K562 (cell line): ENCODE data around the gene IFT22. TPM values are rescaled to one million over a fixed set of nuclear protein-coding genes. Genes with fewer than 3 reads are reported as not detected.

Source experiments
- CBX8 ChIP-seq: fragments of 200-600 bp; sonication (generic); IDR thresholded peaks from 2 replicates; pipeline ENCODE4 v1.6.1; 2012; ENCODE audit warnings: borderline replicate concordance, mixed run types, low read depth, mild to moderate bottlenecking, moderate library complexity, mixed read lengths, low read length, control low read depth, inconsistent platforms; ENCODE audit not compliant: poor library complexity, severe bottlenecking; ENCODE audit errors: extremely low read depth
- CREM ChIP-seq: IDR thresholded peaks from 2 replicates; pipeline ENCODE4 v1.6.1; 2014; ENCODE audit warnings: antibody characterized with exemption, low read depth
- CSDE1 ChIP-seq, 2 experiments: fragments of 450-650 bp; IDR thresholded peaks; 2 replicates each; pipeline ENCODE4 v1.6.1; 2016; ENCODE audit warnings: mild to moderate bottlenecking in 1 of 2
- EGR1 ChIP-seq: fragments of 450-650 bp; conservative IDR thresholded peaks from 2 replicates; pipeline ENCODE4 v1.6.1; 2017; ENCODE audit warnings: mild to moderate bottlenecking
- PHB ChIP-seq: fragments of 250-450 bp; sonication (Bioruptor Pico); IDR thresholded peaks from 2 replicates; pipeline ENCODE4 v1.5.0; 2021
- STAT5A ChIP-seq: IDR thresholded peaks from 2 replicates; pipeline ENCODE4 v1.6.1; 2012; ENCODE audit warnings: low read length, inconsistent platforms, borderline replicate concordance
- TBL1XR1 ChIP-seq, 2 experiments: IDR thresholded peaks; 2 replicates each; pipeline ENCODE4 v1.6.1; 2012; ENCODE audit warnings: improper control_type of control experiment in 2 of 2, low read length in 2 of 2, mild to moderate bottlenecking in 1 of 2
- ZEB2 ChIP-seq: fragments of 450-650 bp; IDR thresholded peaks from 2 replicates; pipeline ENCODE4 v1.6.1; 2016
- ZKSCAN8 ChIP-seq: fragments of 200-800 bp; sonication (Bioruptor generic); IDR thresholded peaks from 2 replicates; pipeline ENCODE4 v1.6.1; 2016; ENCODE audit warnings: missing genetic modification characterization, missing compliant biosample characterization
- ZNF175 ChIP-seq: fragments of 200-800 bp; sonication (Bioruptor generic); IDR thresholded peaks from 2 replicates; pipeline ENCODE4 v1.6.1; 2016; ENCODE audit warnings: low read depth, mild to moderate bottlenecking, missing genetic modification characterization, missing compliant biosample characterization
- ZNF212 ChIP-seq: fragments of 450-650 bp; formaldehyde crosslinking; IDR thresholded peaks from 2 replicates; pipeline ENCODE4 v1.4.0; 2020; ENCODE audit warnings: mild to moderate bottlenecking
- ZNF347 ChIP-seq: fragments of 450-650 bp; formaldehyde crosslinking; IDR thresholded peaks from 2 replicates; pipeline ENCODE4 v1.4.0; 2020; ENCODE audit warnings: low read depth, mild to moderate bottlenecking, moderate library complexity
- ZNF384 ChIP-seq: IDR thresholded peaks from 2 replicates; pipeline ENCODE4 v1.6.1; 2012; ENCODE audit warnings: low read depth, low read length, improper control_type of control experiment
- ZNF41 ChIP-seq: fragments of 250-450 bp; sonication (Bioruptor Pico); conservative IDR thresholded peaks from 2 replicates; pipeline ENCODE4 v1.4.0; 2020; ENCODE audit warnings: mild to moderate bottlenecking
- polyA plus RNA-seq, 8 experiments: library from polyadenylated mRNA; depleted of rRNA in 4 of 8; stranded (reverse) in 5 of 8; unstranded in 3 of 8; fragments of >200 nt; fragmentation: Nextera tagmentation in 2 of 8; fragmentation: Illumina TruSeq in 1 of 8; extraction: Ambion mirVana in 2 of 8; extraction: Trizol in 1 of 8; gene quantifications; 2 replicates each; pipeline versions ENCODE4 v1.2.1 to v1.2.3, GENCODE V29; 2011 to 2014; ENCODE audit warnings: inconsistent platforms in 1 of 8, missing spikeins in 1 of 8
- total RNA-seq, 7 experiments: library from RNA; depleted of rRNA in 6 of 7; stranded (reverse); fragments of >200 nt in 6 of 7; fragmentation: Illumina TruSeq in 2 of 7; extraction: Trizol in 2 of 7; gene quantifications; 2 replicates each; pipeline versions ENCODE4 v1.2.1 to v1.2.3, GENCODE V29; 2011 to 2021; ENCODE audit warnings: low replicate concordance in 1 of 7
- TF ChIP-seq, protein P1 (sequence below), 2 experiments: IDR thresholded peaks; 2 replicates each; pipeline ENCODE4 v1.6.1; 2012; ENCODE audit warnings: improper control_type of control experiment in 2 of 2, low read depth in 2 of 2, low read length in 2 of 2, borderline replicate concordance in 1 of 2
- TF ChIP-seq, protein P2 (sequence below): sonication (generic); formaldehyde crosslinking; IDR thresholded peaks from 2 replicates; pipeline ENCODE4 v1.4.0; 2020; ENCODE audit warnings: mild to moderate bottlenecking, missing genetic modification reagents
- TF ChIP-seq, protein P3 (sequence below): fragments of 450-650 bp; IDR thresholded peaks from 2 replicates; pipeline ENCODE4 v1.6.1; 2017; ENCODE audit warnings: antibody characterized with exemption, mild to moderate bottlenecking
- TF ChIP-seq, protein P4 (sequence below): sonication (generic); IDR thresholded peaks from 2 replicates; pipeline ENCODE4 v1.6.1; 2016

Gene IFT22
- total and polyA plus RNA-seq, 9 of the 15 experiments (the other 6 are each of a cell fraction or from before 2014, with no cell fraction given), result 6.3 to 18.2 (median 7.7) TPM

DNA sequence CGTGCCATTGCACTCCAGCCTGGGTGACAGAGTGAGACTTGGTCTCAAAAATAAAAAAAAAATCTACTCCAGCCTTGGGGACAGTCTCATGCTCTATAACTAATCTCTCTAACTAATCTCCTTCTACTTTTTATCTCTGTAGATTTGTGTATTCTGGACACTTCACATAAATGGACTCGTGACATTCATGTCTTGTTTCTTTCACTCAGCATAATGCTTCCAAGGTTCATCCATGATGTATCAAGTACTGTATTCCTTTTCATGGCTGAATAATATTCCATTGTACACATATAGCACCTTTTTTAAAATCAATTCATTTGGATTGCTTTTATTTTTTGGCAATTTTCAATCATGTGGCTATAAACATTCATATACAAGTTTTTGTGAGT, 31.3 kb upstream of the IFT22 start (continued):
- TF ChIP-seq, protein P1, sequence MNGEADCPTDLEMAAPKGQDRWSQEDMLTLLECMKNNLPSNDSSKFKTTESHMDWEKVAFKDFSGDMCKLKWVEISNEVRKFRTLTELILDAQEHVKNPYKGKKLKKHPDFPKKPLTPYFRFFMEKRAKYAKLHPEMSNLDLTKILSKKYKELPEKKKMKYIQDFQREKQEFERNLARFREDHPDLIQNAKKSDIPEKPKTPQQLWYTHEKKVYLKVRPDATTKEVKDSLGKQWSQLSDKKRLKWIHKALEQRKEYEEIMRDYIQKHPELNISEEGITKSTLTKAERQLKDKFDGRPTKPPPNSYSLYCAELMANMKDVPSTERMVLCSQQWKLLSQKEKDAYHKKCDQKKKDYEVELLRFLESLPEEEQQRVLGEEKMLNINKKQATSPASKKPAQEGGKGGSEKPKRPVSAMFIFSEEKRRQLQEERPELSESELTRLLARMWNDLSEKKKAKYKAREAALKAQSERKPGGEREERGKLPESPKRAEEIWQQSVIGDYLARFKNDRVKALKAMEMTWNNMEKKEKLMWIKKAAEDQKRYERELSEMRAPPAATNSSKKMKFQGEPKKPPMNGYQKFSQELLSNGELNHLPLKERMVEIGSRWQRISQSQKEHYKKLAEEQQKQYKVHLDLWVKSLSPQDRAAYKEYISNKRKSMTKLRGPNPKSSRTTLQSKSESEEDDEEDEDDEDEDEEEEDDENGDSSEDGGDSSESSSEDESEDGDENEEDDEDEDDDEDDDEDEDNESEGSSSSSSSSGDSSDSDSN (IDR thresholded peaks at IDR 0.05; ENCODE audit: borderline replicate concordance in 1 of 2, low read depth in 2 of 2, low read length in 2 of 2), result no peak
- no peak for TF ChIP-seq STAT5A
- no peak for TF ChIP-seq ZNF175 (CRISPR knock-in tag)
- TF ChIP-seq, protein P2, sequence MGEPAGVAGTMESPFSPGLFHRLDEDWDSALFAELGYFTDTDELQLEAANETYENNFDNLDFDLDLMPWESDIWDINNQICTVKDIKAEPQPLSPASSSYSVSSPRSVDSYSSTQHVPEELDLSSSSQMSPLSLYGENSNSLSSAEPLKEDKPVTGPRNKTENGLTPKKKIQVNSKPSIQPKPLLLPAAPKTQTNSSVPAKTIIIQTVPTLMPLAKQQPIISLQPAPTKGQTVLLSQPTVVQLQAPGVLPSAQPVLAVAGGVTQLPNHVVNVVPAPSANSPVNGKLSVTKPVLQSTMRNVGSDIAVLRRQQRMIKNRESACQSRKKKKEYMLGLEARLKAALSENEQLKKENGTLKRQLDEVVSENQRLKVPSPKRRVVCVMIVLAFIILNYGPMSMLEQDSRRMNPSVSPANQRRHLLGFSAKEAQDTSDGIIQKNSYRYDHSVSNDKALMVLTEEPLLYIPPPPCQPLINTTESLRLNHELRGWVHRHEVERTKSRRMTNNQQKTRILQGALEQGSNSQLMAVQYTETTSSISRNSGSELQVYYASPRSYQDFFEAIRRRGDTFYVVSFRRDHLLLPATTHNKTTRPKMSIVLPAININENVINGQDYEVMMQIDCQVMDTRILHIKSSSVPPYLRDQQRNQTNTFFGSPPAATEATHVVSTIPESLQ (CRISPR knock-in tag), result no peak
- TF ChIP-seq, protein P3, sequence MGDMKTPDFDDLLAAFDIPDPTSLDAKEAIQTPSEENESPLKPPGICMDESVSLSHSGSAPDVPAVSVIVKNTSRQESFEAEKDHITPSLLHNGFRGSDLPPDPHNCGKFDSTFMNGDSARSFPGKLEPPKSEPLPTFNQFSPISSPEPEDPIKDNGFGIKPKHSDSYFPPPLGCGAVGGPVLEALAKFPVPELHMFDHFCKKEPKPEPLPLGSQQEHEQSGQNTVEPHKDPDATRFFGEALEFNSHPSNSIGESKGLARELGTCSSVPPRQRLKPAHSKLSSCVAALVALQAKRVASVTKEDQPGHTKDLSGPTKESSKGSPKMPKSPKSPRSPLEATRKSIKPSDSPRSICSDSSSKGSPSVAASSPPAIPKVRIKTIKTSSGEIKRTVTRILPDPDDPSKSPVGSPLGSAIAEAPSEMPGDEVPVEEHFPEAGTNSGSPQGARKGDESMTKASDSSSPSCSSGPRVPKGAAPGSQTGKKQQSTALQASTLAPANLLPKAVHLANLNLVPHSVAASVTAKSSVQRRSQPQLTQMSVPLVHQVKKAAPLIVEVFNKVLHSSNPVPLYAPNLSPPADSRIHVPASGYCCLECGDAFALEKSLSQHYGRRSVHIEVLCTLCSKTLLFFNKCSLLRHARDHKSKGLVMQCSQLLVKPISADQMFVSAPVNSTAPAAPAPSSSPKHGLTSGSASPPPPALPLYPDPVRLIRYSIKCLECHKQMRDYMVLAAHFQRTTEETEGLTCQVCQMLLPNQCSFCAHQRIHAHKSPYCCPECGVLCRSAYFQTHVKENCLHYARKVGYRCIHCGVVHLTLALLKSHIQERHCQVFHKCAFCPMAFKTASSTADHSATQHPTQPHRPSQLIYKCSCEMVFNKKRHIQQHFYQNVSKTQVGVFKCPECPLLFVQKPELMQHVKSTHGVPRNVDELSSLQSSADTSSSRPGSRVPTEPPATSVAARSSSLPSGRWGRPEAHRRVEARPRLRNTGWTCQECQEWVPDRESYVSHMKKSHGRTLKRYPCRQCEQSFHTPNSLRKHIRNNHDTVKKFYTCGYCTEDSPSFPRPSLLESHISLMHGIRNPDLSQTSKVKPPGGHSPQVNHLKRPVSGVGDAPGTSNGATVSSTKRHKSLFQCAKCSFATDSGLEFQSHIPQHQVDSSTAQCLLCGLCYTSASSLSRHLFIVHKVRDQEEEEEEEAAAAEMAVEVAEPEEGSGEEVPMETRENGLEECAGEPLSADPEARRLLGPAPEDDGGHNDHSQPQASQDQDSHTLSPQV, result no peak
- no peak for TF ChIP-seq ZNF212
- no peak for TF ChIP-seq PHB (CRISPR knock-in tag)
- TF ChIP-seq CREM, result no peak
- no peak for TF ChIP-seq ZNF41 (CRISPR knock-in tag)
- no peak for TF ChIP-seq ZNF347 (CRISPR knock-in tag)
- no peak for TF ChIP-seq ZEB2
- 0 out of 4 replicates have a peak, but pooled peaks of 1 of the 2 experiments have one; percentile 39 for TF ChIP-seq CSDE1 (IDR thresholded peaks at IDR 0.05)
- TF ChIP-seq TBL1XR1 (IDR thresholded peaks at IDR 0.05; ENCODE audit: low read length in 2 of 2), result no peak
- no peak for TF ChIP-seq ZNF384
- TF ChIP-seq ZKSCAN8, result 0 out of 2 replicates have a peak, but pooled peaks have one; percentile 54
- TF ChIP-seq CBX8, result no peak
- TF ChIP-seq, protein P4, sequence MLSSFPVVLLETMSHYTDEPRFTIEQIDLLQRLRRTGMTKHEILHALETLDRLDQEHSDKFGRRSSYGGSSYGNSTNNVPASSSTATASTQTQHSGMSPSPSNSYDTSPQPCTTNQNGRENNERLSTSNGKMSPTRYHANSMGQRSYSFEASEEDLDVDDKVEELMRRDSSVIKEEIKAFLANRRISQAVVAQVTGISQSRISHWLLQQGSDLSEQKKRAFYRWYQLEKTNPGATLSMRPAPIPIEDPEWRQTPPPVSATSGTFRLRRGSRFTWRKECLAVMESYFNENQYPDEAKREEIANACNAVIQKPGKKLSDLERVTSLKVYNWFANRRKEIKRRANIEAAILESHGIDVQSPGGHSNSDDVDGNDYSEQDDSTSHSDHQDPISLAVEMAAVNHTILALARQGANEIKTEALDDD, result peak; percentile 37
- no peak for TF ChIP-seq EGR1
